ENCODE results near the gene ABHD15. TPM values are rescaled to one million over a fixed set of nuclear protein-coding genes. Genes with fewer than 3 reads are reported as not detected.

The ABHD15 gene
- total RNA-seq, 3 donors from 2014 or later, result 12.9 to 19.5 (median 13.6) TPM

DNA sequence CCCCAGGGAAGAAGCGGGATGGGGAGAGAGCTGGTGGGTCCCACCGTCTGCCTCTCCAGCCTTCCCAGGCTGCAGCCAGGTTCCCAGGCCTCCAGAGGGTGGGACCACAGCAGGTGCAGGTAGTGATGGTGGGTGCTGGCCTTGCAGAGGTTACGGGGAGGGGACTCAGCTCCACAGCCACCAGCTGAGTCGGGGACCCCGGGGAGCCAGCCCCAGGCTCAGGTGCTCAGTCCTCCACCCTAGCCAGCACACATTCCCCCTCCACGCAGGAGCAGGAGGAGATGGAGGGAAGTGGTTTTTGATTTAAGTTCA is 6.7 kb upstream of the ABHD15 start:
- intact Hi-C loops (cut with DNase I, micrococcal nuclease), result no loop called here
- DNase-seq, result peak in 1 of 3 donors; percentile 30
- no peak for ATAC-seq
- peaks cover 25% of the 10 kb centered on the region for H3K4me1 ChIP-seq (ENCODE audit: low read depth)
- TF ChIP-seq CTCF (IDR thresholded peaks at IDR 0.05), result no peak
- no peaks in the 10 kb centered on the region for H3K36me3 ChIP-seq (ENCODE audit: low read depth)
- no peaks in the 10 kb centered on the region for H3K9me3 ChIP-seq
- H3K4me3 ChIP-seq, result no peak overlapping the region

GRCh38 chr17:29572691-29573557 is 6.1 kb upstream of the ABHD15 start:
- Histone ChIP-seq H3K4me1 (ENCODE audit: low read depth) (peaks cover 25% of the 10 kb centered on the region), H3K4me3 (no peak overlapping the region), H3K9me3 (no peaks in the 10 kb centered on the region), H3K36me3 (ENCODE audit: low read depth) (no peaks in the 10 kb centered on the region)
- ATAC-seq (no peak), DNase-seq (peak in 2 of 3 donors; percentile 66 to 70)
- TF ChIP-seq CTCF (IDR thresholded peaks at IDR 0.05), result peak; percentile 37
- intact Hi-C loops (cut with DNase I, micrococcal nuclease), result no loop called here

DNA sequence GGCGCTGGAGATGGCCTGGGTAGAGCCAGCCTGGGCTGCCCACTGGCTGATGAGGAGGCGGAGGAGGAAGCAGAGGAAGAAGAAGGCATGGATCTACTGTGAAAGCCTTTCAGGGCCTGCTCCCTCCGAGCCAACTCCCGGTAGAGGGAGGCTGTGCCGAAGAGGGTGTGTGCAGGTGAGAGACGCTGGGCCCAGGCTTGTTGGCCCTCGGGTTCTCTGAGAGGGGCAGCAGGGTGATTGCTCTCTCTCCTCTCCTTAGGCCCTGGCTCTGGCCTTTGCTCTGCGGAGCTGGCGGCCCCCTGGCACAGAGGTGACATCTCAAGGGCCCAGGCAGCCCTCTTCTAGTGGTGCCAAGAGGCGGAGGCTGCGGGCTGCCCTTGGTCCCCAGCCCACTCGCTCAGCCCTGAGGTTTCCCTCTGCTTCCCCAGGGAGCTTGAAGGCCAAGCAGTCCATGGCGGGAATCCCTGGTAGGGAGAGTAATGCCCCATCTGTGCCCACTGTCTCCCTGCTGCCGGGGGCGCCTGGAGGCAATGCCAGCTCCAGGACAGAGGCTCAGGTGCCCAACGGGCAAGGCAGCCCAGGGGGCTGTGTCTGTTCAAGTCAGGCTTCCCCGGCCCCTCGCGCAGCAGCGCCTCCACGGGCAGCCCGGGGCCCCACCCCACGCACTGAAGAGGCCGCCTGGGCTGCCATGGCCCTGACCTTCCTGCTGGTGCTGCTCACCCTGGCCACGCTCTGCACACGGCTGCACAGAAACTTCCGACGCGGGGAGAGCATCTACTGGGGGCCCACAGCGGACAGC is 5.2 kb upstream of the ABHD15 start:
- intact Hi-C loops (cut with DNase I, micrococcal nuclease), result no loop called here
- no peak for TF ChIP-seq CTCF (IDR thresholded peaks at IDR 0.05)
- DNase-seq (peak in 2 of 3 donors; percentile 34 to 47), ATAC-seq (no peak)
- Histone ChIP-seq H3K9me3 (no peaks in the 10 kb centered on the region), H3K4me3 (no peak overlapping the region), H3K4me1 (ENCODE audit: low read depth) (peaks cover 25% of the 10 kb centered on the region), H3K36me3 (ENCODE audit: low read depth) (no peaks in the 10 kb centered on the region)

- DNase-seq (no peak), ATAC-seq (no peak)
- no peak for TF ChIP-seq CTCF (IDR thresholded peaks at IDR 0.05)
- Histone ChIP-seq H3K9me3 (no peaks in the 10 kb centered on the region), H3K36me3 (ENCODE audit: low read depth) (no peaks in the 10 kb centered on the region), H3K4me3 (no peak overlapping the region), H3K4me1 (ENCODE audit: low read depth) (peaks cover 25% of the 10 kb centered on the region)
- intact Hi-C loops (cut with DNase I, micrococcal nuclease), result no loop called here
Observed at GRCh38 chr17:29571486-29571882, 4.6 kb upstream of the ABHD15 start.

GRCh38 chr17:29570521-29570920 is 3.7 kb upstream of the ABHD15 start:
- Histone ChIP-seq H3K4me3 (no peak overlapping the region), H3K4me1 (ENCODE audit: low read depth) (peaks cover 28% of the 10 kb centered on the region), H3K9me3 (no peaks in the 10 kb centered on the region), H3K36me3 (ENCODE audit: low read depth) (no peaks in the 10 kb centered on the region)
- ATAC-seq (no peak), DNase-seq (peak; percentile 41 to 53 (median 47))
- intact Hi-C loops (cut with DNase I, micrococcal nuclease), result no loop called here
- no peak for TF ChIP-seq CTCF (IDR thresholded peaks at IDR 0.05)
